Stimulated activated CD4-positive, alpha-beta T cell treated with anti-CD3 and anti-CD28 coated beads, Interleukin-15, amount 100 ng/mL, for 48 hours (primary cell): ENCODE measurements around the gene SMIM17.
A peak's percentile ranks its signal among the peaks of the same experiment; 100 is the strongest.
"Not testable (repeated sequence)": the region's sequence is repeated elsewhere in the genome, so short reads cannot be mapped to it uniquely, and the experiment has no call there.

Source experiments
- DNase-seq, 2 donors: peaks; one replicate each; pipeline ENCODE4 v3.0.0-alpha.2; 2020; ENCODE audit warnings: low read depth in 2 of 2

SMIM17 gene

DNA sequence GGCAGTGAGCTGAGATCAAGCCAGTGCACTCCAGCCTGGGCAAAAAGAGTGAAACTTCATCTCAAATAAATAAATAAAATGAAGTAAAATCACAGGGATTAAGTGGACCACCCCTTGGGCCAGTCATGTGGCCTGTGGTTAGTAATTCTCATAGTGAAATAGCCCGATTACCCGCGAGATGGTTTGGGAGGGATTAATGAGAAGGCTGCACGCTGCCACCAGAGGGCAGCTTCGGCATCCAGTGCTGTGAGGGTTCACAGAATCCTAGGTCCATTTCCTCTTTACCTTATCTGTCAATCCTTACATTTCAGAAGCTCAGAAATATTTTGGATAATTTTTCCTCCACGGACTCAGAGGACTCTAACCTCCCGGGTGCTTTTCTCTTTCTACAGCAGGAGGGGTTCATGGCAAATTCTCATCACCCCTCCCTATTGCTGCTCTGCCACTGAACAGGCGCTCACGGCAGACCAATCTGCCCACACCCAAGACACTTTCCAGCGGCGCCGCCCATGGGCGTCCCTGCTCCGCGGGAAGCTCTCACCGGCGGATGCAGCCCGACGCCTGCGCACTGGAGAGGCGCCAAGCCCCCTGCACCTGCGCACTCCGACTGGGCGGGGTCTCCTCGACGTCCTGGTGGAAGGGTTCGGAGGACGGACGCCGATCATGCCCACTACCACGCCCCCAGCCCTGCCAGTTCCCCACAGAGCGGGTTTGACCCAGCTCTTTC is 17.6 kb downstream of the SMIM17 start:
- no peak for DNase-seq

DNA sequence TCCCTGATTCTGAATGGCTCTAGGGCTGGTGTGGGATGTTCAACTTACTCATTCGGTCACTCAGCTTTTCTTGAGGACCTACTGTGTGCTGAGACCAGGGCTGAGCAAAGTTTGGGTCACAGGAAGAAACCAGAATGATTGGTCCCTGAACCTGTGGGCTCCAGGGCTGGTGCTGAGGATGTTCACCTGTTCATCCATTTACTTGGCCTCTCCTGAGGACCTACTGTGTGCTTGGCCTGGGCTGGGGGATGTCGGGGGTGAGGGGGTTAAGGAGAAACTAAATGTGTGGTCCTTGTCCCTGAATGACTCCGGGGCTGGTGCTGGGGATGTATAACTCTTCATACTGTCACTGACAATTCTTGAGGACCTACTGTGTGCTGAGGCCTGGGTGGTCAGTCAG is 18.3 kb downstream of the SMIM17 start:
- DNase-seq, result no peak

DNA sequence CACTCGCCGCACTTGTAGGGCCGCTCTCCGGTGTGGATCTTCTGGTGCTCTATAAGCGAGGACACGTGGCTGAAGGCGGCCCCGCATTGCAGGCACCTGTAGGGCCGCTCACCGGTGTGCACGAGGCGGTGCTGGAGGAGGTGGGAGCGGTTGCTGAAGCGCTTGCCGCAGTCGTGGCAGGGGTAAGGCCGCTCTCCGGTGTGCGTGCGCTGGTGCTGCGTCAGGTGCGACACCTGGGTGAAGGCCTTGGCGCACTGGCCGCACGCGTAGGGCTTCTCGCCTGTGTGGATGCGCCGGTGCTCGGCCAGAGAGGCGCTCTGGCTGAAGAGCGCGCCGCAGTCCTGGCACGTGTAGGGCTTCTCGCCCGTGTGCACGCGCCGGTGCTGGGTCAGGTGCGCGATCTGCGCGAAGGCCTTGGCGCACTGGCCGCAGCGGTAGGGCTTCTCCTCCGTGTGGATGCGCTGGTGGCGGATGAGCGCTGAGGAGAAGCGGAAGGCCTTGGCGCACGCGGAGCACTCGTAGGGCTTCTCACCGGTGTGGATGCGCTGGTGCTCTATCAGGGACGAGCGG is 21.1 kb downstream of the SMIM17 start:
- DNase-seq, result no peak

DNA sequence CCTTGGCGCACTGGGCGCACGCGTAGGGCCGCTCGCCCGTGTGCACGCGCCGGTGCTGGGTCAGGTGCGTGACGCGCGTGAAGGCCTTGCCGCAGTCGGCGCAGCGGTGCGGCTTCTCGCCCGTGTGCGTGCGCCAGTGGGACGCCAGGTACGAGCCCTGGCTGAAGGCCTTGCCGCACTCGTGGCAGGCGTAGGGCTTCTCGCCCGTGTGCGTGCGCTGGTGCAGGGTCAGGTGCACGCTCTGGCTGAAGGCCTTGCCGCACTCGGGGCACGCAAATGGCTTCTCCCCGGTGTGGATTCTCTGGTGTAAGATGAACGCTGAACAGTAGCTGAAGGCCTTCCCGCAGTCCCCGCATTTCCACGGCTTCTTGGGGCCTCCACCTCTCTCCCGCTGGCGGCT is 21.6 kb downstream of the SMIM17 start:
- DNase-seq, result no peak

DNA sequence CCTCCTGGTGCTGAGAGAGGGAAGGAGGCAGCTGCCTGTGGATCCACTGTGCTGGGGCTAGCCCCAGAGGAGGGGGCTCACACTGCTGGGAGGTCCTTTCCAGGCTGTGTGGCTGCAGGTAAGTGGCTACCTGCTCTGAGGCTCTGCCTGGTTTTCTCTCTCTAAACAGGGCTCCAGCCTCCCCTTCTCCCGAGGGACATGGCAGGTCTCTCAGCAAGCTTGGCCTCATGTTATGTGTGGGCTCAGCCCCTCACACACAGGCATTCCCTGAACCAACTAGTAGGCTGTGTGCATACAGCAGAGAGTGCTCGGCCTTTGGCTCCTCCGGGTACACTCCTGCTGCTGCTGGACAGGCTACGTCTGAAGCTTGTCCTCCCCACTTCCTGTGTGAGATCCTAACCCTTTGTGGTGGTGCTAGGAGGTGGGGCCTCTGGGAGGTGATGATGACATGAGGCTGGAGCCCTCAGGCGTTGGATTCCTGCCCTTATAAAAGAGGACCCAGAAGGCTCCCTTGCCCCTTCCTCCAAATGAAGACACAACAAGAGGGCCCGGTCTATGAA is 24.4 kb downstream of the SMIM17 start:
- DNase-seq, result no peak

DNA sequence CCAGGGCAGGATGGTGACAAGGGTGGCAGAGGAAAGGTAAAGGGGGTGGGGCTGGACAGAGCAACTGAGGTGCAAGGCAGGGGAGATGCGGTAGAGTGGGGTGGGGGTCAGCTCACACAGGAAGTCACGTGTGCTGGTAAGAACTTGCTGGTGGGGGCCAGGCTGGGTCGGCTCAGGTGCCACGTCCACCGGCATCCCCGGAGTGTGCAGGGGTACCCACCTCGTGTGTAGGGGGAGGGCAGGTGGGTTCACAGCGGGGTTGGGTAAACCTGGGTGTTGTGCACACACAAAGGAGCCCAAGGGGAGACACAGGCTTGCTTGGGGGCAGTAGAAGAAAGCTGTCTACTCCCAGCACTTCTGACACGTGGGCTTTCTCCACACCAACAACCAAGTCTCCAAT is 25.7 kb downstream of the SMIM17 start:
- no peak for DNase-seq

DNA sequence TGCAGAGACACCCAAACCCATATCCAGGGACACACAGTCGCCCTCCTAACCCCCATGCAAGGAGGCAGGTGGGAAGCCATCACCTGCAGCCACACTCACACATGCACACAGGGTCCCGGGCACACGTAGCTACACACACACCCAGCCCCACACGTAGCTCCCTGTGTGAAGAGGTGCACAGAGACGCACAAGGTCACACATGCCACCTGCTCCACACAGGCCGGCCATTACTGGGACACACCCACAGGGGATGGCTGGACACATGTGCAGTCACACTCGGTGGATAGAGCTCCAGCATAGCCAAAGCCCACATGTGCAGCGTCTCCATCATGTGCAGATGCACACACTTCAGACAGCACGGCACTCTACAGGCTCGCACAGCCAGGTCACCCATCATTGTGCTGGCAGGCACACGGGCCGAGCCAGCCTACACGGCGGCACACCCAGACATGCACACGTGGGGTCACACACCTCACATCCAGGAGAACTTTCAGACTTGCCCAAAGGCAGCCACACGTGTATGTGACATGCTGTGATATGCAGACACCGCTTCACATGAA is 27.5 kb downstream of the SMIM17 start:
- DNase-seq, result no peak

DNA sequence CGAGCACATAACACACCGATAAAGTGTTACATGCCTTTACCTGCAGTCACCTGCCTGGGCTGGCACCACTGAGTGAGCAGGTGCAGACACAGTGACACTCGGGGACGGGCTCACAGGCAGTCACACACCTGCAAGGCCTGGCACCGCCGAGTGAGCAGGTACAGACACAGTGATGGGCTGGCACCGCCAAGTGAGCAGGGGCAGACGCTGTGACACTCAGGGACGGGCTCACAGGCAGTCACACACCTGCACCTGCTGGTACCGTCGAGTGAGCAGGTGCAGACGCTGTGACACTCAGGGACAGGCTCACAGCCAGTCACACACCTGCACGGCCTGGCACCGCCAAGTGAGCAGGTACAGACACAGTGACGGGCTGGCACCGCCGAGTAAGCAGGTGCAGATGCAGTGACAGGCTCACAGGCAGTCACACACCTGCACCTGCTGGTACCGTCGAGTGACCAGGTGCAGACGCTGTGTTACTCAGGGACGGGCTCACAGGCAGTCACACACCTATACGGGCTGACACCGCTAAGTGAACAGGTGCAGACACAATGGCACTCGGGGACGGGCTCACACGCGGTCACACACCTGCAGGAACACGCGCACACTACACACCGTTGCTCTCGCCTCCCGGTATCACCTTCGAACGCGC is 28.1 kb downstream of the SMIM17 start:
- no peak for DNase-seq

DNA sequence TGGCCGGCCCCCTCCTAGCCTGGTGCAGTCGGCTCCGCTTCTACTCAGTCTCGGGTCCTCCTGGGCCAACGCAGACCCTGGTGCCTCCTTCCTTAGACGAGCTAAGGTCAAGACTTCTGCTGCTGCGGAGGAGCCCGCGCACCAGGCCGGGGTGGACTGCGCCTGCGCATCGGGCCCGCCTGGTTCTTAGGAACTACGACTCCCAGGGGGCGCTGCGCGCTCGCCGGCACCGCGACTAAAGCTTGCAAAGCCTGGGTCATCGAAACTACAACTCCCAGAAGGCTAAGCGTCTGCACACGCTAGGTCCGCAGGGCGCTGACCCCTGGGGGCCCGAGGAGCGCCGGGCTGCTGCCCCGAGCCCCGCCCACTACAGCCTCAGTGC is 28.6 kb downstream of the SMIM17 start, which contains the start of gene ZNF835:
Gene ZNF835 (minus strand): TSS at position 145 of the 382 bp plus-strand sequence. CDS start 6,559 bp downstream, outside the sequence.
- peak; percentile 70 to 77 for DNase-seq

DNA sequence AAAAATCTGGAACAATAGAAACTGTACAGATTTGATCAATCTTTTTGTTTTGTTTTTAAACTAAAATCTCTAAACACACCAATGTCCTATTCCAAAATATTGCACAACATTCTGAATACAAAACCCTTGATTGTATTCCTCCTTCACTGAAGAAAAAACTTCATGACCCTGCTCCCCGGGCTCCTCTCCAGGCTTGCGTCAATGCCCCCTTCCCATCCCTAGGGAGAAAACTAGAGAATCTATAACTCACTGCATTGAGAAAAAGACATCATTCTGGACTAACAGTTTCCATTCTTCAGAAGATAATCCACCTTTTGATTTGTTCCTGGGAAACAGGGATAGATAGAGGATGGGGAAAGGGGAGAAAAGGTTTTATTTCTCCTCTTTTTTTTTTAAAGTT is 29.7 kb downstream of the SMIM17 start:
- not testable (repeated sequence) for DNase-seq

DNA sequence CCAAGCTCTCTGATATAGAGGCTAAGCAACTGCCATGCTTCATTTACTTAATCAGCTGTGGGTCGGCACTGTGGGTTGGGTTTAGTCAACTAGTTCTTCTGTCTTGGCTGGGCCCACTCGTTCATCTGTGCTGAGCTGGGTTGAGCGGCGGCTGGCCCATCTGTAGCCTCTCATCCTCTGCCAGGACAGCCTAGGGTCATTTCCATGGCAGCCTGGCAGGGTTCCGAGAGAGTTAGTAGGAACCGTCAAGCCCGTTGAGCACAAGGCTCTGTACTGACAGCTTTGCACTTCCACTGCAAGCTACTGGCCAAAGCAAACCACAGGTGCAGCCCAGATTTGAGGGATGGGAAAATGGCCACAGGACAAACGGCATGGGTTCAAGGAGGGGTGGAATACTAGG is 35.2 kb downstream of the SMIM17 start:
- no peak for DNase-seq

DNA sequence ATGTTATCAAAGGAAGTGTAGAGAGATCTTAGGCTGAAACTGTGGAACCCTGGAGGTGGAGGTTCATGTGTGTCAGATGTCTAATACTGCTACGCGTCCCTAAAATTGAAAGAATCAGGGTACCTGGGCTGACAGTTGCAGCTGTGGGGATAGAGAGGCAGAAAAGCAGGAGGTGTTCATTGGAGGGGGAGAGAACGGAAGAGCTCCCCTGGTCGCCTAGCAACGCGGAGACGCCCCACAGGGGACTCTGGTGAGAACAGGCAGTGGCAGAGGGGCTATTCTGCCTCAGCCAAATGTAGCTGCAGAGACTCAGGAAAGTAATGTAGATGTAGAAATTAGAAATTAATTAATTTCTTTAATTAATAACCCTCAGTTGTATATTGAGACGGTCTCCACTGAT is 38.7 kb downstream of the SMIM17 start:
- DNase-seq, result no peak

DNA sequence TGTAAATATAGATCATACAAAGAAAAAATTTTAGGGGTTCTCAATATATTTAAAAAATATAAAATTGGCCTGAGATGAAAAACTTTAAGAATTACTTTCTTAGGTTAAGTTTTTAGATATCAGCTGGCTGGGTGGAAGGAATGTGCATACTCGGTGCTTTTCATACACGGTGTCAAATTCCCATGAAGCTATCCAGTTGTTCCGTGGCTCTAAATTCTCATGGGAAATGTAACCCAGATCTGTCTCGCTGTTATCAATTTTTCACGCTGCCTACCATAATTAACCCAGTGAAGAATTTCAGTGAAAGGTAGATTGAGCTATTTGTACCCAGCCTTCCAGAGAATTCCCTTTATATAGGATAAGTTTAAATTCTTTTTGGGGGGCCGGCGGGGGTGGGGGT is 40.2 kb downstream of the SMIM17 start:
- DNase-seq, result no peak

DNA sequence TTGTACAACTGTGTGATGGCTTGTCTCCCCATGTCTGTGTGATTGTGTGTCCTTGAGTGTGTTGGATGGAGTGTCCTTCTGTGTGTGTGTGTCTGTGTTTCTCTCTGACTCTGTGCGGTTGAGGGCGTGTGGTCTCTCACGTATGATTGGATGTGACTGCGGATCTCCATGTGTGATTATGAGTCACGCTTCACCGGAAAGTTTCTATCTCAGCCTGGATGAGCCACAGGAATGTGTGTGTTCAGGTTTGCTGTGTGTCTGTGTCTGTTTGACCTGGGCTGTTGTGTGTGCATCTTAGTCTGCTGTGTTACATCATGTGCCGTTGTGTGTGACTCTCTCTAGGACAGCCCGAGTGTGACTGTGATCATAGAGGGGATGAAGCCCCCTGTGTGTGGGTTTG is 44.1 kb downstream of the SMIM17 start:
- no peak for DNase-seq

DNA sequence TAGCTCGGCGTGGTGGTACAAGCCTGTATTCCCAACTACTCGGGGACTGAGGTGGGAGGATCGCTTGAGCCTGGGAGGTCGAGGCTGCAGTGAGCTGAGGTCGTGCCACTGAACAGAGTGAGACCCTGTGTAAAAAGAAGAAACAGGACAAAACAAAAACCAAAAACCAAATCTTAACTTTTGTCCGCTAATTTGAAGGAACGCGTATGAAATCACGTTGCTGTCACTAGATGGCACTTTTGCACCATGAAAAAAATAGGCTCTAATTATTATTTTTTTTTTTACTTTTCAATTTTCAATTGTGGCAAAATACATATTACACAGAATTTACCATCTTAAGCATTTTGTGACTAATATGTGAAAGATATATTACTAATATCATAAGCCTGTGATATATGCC is 46.2 kb downstream of the SMIM17 start:
- DNase-seq, result no peak

DNA sequence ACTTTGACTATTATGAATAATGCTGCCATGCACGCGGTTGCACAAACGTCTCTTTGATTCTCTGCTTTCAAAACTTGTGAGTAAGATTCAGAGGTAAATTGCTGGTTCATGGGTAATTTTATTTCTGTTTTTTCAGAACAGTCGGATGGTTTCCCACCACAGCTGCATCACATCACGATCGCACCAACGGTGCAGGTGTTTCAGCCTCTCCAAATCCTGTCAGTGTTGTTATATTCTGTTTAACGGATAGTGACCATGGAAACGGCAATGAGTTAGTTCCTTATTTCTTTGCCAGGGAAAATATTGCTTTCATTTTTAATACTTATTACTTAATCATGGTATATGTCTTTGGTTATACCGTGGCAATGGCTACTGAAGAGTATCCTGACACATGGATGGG is 47.7 kb downstream of the SMIM17 start:
- DNase-seq, result no peak

DNA sequence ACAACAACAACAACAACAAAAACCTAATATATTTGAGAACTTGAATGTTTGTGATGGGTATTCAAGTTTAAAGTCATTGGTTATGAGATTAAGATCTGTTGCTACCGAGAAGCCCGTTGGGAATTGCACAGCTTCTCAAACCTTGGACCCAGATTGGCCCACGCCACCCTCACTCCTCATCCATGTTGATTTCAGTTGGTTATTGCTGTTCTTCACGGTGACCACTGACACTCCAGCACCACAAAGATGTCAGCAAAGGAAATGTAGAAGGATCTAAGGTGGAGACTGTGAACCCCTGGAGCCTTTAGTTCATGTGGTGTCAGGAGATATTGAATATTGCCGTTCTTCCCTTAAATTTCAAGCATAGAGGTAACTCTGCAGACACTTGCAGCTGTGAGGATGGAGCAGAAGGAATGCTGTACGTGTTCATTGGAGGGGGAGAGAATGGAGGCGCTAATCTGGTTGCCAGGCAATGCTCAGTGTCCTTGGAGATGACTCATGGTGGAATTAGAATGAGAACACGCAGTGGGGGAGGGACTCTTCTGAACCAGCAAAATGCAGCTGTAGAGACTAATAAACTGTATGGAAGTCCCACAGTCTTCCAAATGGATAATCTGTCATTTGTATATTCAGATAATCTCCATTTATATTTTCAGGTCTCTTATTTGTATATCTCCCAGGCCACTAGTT is 49.4 kb downstream of the SMIM17 start:
- no peak for DNase-seq

DNA sequence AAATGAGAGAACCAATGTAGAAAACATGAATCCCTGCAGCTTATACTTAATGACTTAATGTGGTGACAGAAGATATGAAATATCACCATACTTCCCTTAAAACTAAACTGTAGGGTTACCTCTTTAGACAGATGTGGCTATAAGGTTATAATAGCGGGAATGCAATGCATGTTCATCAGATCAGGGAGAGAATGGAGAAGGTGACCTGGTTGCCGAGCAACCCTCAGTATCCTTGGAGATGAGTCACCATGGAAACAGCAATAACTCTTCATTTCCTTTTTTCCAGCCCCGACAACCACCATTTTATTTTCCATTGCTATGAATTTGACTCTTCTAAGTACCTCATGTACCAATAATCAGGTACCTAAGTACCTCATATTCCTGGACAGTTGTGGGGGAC is 56.6 kb downstream of the SMIM17 start:
- no peak for DNase-seq

DNA sequence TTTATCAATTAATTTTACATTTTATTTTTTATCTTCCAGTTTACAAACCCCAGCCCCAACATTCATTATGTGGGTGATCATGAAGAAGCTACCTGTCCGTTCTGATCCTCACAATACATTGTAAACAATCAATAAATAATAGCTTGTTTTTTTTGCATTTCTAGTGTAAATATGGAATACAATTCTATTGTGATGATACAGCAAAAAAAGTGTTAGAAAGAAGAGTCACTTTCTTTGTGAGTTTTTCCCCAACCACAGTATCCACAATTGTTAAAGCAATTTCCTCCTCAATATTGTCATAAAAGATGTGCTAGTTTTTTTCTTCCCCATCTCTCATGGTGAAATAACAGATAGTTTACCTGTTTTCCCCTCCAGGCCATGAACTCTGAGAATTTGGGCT is 58.9 kb downstream of the SMIM17 start:
- DNase-seq, result no peak

DNA sequence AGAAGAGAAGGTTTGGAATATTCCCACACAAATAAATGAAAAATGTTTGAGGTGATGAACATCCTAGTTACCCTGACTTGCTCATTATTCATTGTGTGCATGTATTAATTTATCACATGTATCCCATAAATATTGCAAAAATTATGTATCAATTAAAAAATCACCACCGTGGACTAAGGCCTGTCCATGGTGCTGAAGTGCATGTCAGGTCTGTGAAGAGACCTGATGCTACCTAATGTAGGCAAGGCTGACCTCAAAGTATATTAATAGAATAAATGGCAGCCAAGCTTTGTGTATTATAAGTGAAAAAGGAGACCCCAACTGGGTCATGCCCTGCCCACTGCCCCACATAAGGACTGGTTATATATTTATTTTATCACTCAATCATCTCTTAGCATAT is 63.0 kb downstream of the SMIM17 start:
- no peak for DNase-seq
